Measurements from ENCODE around the gene ALPK1.
"Not testable (repeated sequence)": the region's sequence is repeated elsewhere in the genome, so short reads cannot be mapped to it uniquely, and the experiment has no call there.

ALPK1 gene

GRCh38 chr4:112472318-112472717 is 175.1 kb downstream of the ALPK1 start:
- in situ Hi-C loops (cut with HindIII; ENCODE audit: low pct_unique_long_range_greater_than_20kb, low sequenced_read_pairs) = no loop called here
- DNase-seq (ENCODE audit: low read depth in 1 of 2, low spot score in 1 of 2) = no peak
- TF ChIP-seq JUND (IDR thresholded peaks at IDR 0.05; ENCODE audit: low read depth) = no peak

- in situ Hi-C loops (cut with HindIII; ENCODE audit: low pct_unique_long_range_greater_than_20kb, low sequenced_read_pairs) = no loop called here
- TF ChIP-seq JUND (IDR thresholded peaks at IDR 0.05; ENCODE audit: low read depth) = no peak
Observed at GRCh38 chr4:112473985-112474384, 176.8 kb downstream of the ALPK1 start.

GRCh38 chr4:112485930-112486329 is 188.8 kb downstream of the ALPK1 start:
- in situ Hi-C loops (cut with HindIII; ENCODE audit: low pct_unique_long_range_greater_than_20kb, low sequenced_read_pairs) = no loop called here
- no peak for DNase-seq (ENCODE audit: low read depth in 1 of 2, low spot score in 1 of 2)
- no peak for TF ChIP-seq JUND (IDR thresholded peaks at IDR 0.05; ENCODE audit: low read depth)

More at GRCh38 chr4:112473985-112474384, 176.8 kb downstream of the ALPK1 start:
- DNase-seq (ENCODE audit: low read depth in 1 of 2, low spot score in 1 of 2) = no peak

GRCh38 chr4:112490808-112491207 is 193.6 kb downstream of the ALPK1 start:
- in situ Hi-C loops (cut with HindIII; ENCODE audit: low pct_unique_long_range_greater_than_20kb, low sequenced_read_pairs); DNase-seq (ENCODE audit: low read depth in 1 of 2, low spot score in 1 of 2): not testable (repeated sequence)
